ENCODE results near the gene NXF1. TPM values are rescaled to one million over a fixed set of nuclear protein-coding genes. Genes with fewer than 3 reads are reported as not detected.

NXF1 gene
- total RNA-seq, 1 experiment from 2014 or later, result 69.0 TPM

DNA sequence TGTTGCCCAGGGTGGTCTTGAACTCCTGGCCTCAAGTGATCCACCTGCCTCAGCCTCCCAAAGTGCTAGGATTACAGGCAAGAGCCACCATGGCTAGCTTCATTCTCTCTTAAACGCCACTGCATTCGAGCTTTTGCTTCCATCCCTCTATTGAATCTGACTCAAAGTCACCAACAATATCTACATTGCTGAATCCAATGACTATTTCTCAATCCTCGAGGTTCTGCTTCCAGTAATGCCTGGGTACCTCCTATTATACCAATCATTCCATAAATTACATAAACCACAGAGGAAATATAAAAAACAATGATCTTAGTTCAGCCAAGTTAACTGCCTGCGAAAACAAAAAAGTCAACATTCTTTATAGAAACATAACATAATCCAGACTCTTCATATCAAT, 11.9 kb upstream of the NXF1 start:
- Histone ChIP-seq H2BK120ac (ENCODE audit: low read depth, low read length, poor library complexity, severe bottlenecking) (no peak overlapping the region), H3K23ac (ENCODE audit: insufficient read length, low read depth, low read length) (no peak overlapping the region), H2BK15ac (ENCODE audit: low read depth, low read length) (no peak overlapping the region), H4K20me1 (ENCODE audit: control insufficient read depth, insufficient read depth, insufficient read length) (no peaks in the 10 kb centered on the region), H3K9ac (ENCODE audit: extremely low read depth, insufficient read length, low read length) (no peak overlapping the region), H3K56ac (ENCODE audit: insufficient read length, low read depth, low read length) (no peak overlapping the region), H2BK20ac (ENCODE audit: low read depth, low read length, poor library complexity, severe bottlenecking) (no peak overlapping the region), H3K79me1 (ENCODE audit: insufficient read depth, low read depth, low read length, poor library complexity, severe bottlenecking) (no peaks in the 10 kb centered on the region), H3K4me2 (ENCODE audit: insufficient read depth, insufficient read length, low read length) (no peak overlapping the region), H2AFZ (ENCODE audit: low read length) (no peak overlapping the region), H3T11ph (ENCODE audit: low read length) (no peak overlapping the region), H4K91ac (ENCODE audit: insufficient read length, low read depth, low read length) (no peak overlapping the region), H4K5ac (ENCODE audit: insufficient read length, low read depth, low read length) (no peak overlapping the region), H3K23me2 (ENCODE audit: insufficient read length, low read depth, low read length, poor library complexity, severe bottlenecking) (no peaks in the 10 kb centered on the region), H3K9me3 (ENCODE audit: control insufficient read depth, low read depth, low read length) (no peaks in the 10 kb centered on the region), H2BK5ac (ENCODE audit: insufficient read length, low read length) (no peak overlapping the region), H3K18ac (ENCODE audit: insufficient read length, low read depth, low read length) (no peak overlapping the region), H3K79me2 (ENCODE audit: insufficient read depth, low read length) (no peaks in the 10 kb centered on the region), H3K4ac (ENCODE audit: low read depth, low read length) (no peak overlapping the region), H4K8ac (replicated peaks; ENCODE audit: insufficient read length, low read depth, low read length) (no peak overlapping the region), H2AK5ac (ENCODE audit: insufficient read length, low read length) (no peak overlapping the region), H3K27me3 (ENCODE audit: insufficient read depth, low read length) (no peaks in the 10 kb centered on the region), H2BK12ac (ENCODE audit: insufficient read length, low read depth, low read length) (no peak overlapping the region), H3K4me1 (ENCODE audit: insufficient read depth, low read length) (no peaks in the 10 kb centered on the region), H3K27ac (ENCODE audit: insufficient read length, low read depth, low read length) (no peak overlapping the region), H3K14ac (ENCODE audit: insufficient read depth, low read length) (no peak overlapping the region)
- WGBS (ENCODE audit: extremely low coverage, insufficient read length, low lambda C conversion rate), result no CpG with 5 or more reads among the region's 4 CpGs
- TF ChIP-seq CTCF (conservative IDR thresholded peaks at IDR 0.05), result no peak
- no peaks in the 10 kb centered on the region for H3K27me3 Mint-ChIP-seq (ENCODE audit: low read depth)
- no peaks in the 10 kb centered on the region for H3K9me3 Mint-ChIP-seq
- no peaks in the 10 kb centered on the region for H3K4me1 Mint-ChIP-seq
- peaks cover 5 to 35% (median 31%) of the 10 kb centered on the region in 3 experiments; a peak in 6 of 7 replicates for H3K36me3 Mint-ChIP-seq (ENCODE audit: insufficient read depth in 1 of 3, low read depth in 3 of 3)
- no peak for DNase-seq
- no peak overlapping the region for H3K4me3 Mint-ChIP-seq
- no peak overlapping the region; a peak in 1 of 7 replicates for H3K27ac Mint-ChIP-seq
